HUES64 (cell line): ENCODE results near the gene IMPACT.

ENCODE experiments used
- H3K27ac ChIP-seq: 2 replicates; pipeline ENCODE4 v1.7.0; 2013; ENCODE audit warnings: low read depth, low read length, inconsistent platforms
- H3K27me3 ChIP-seq: 2 replicates; pipeline ENCODE4 v1.6.1; 2013; ENCODE audit warnings: mild to moderate bottlenecking, low read length; ENCODE audit not compliant: insufficient read depth
- H3K36me3 ChIP-seq: 2 replicates; pipeline ENCODE4 v1.6.1; 2013; ENCODE audit warnings: mild to moderate bottlenecking, low read length; ENCODE audit not compliant: insufficient read depth
- H3K4me1 ChIP-seq: 2 replicates; pipeline ENCODE4 v1.6.1; 2013; ENCODE audit warnings: mild to moderate bottlenecking, low read length, moderate library complexity; ENCODE audit not compliant: insufficient read depth
- H3K4me3 ChIP-seq: 2 replicates; pipeline ENCODE4 v1.5.1; 2013; ENCODE audit warnings: mild to moderate bottlenecking, low read length, moderate library complexity
- H3K9ac ChIP-seq: 2 replicates; pipeline ENCODE4 v1.6.1; 2013; ENCODE audit warnings: mild to moderate bottlenecking, low read depth, low read length
- H3K9me3 ChIP-seq: 2 replicates; pipeline ENCODE4 v1.6.1; 2013; ENCODE audit warnings: low read depth, low read length; ENCODE audit not compliant: insufficient read depth
- WGBS: fragments of 150-250, 120-280 bp; methylation state at CpG from one replicate; pipeline ENCODE4 v1.1.7; 2013; ENCODE audit warnings: missing lambda C conversion rate; 5-methylcytosine and 5-hydroxymethylcytosine counted together

IMPACT gene

GRCh38 chr18:24479371-24479770 is 52.9 kb downstream of the IMPACT start:
- H3K9ac ChIP-seq: no peak overlapping the region
- H3K4me3 ChIP-seq: no peak overlapping the region
- no peak overlapping the region for H3K27ac ChIP-seq
- WGBS: 85% methylated on average over 5 of the region's 7 CpGs
- H3K9me3 ChIP-seq: no peaks in the 10 kb centered on the region
- H3K27me3 ChIP-seq: no peaks in the 10 kb centered on the region
- H3K36me3 ChIP-seq: no peaks in the 10 kb centered on the region
- H3K4me1 ChIP-seq: no peaks in the 10 kb centered on the region

- Histone ChIP-seq H3K27me3 (no peaks in the 10 kb centered on the region), H3K4me1 (no peaks in the 10 kb centered on the region), H3K27ac (no peak overlapping the region), H3K36me3 (no peaks in the 10 kb centered on the region), H3K4me3 (no peak overlapping the region), H3K9ac (no peak overlapping the region), H3K9me3 (no peaks in the 10 kb centered on the region)
- WGBS: 93% methylated on average over 5 of the region's 5 CpGs
Observed at GRCh38 chr18:24482821-24483220, 56.4 kb downstream of the IMPACT start.

- Histone ChIP-seq H3K9ac (no peak overlapping the region), H3K27ac (no peak overlapping the region), H3K36me3 (no peaks in the 10 kb centered on the region), H3K4me3 (no peak overlapping the region), H3K9me3 (no peaks in the 10 kb centered on the region), H3K27me3 (no peaks in the 10 kb centered on the region), H3K4me1 (no peaks in the 10 kb centered on the region)
- 98% methylated on average over 2 of the region's 3 CpGs for WGBS
Observed at GRCh38 chr18:24485681-24486080, 59.2 kb downstream of the IMPACT start.

DNA sequence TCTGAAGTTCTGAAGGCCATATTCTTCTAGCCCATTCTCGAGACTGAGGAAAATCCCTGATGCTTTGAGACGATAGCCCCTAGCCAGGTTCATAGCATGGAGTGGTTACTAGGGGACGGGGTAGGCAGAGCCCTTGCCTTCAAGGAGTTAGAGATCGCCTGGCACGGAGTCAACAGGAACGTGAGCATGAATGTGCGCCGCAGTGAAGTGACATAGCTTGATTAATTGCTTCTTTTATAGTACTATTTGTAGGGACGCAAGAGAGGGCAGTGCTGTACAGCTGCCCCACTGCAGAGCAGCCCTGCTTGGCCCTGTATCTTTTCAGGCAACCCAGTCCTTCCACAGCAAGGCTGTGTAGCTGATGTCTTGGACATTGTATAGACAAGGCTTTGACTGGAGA is 60.2 kb downstream of the IMPACT start:
- Histone ChIP-seq H3K9me3 (no peaks in the 10 kb centered on the region), H3K4me1 (no peaks in the 10 kb centered on the region), H3K36me3 (no peaks in the 10 kb centered on the region), H3K4me3 (no peak overlapping the region), H3K27ac (no peak overlapping the region), H3K9ac (no peak overlapping the region), H3K27me3 (no peaks in the 10 kb centered on the region)
- WGBS: 91% methylated on average over 9 of the region's 9 CpGs

GRCh38 chr18:24488824-24489493 is 62.5 kb downstream of the IMPACT start:
- Histone ChIP-seq H3K9ac (no peak overlapping the region), H3K4me3 (no peak overlapping the region), H3K27me3 (no peaks in the 10 kb centered on the region), H3K4me1 (no peaks in the 10 kb centered on the region), H3K9me3 (no peaks in the 10 kb centered on the region), H3K36me3 (no peaks in the 10 kb centered on the region), H3K27ac (no peak overlapping the region)
- 56% methylated on average over 6 of the region's 7 CpGs for WGBS

GRCh38 chr18:24490539-24490938 is 64.1 kb downstream of the IMPACT start:
- 77% methylated on average over 4 of the region's 4 CpGs for WGBS
- H3K4me3 ChIP-seq: no peak overlapping the region

DNA sequence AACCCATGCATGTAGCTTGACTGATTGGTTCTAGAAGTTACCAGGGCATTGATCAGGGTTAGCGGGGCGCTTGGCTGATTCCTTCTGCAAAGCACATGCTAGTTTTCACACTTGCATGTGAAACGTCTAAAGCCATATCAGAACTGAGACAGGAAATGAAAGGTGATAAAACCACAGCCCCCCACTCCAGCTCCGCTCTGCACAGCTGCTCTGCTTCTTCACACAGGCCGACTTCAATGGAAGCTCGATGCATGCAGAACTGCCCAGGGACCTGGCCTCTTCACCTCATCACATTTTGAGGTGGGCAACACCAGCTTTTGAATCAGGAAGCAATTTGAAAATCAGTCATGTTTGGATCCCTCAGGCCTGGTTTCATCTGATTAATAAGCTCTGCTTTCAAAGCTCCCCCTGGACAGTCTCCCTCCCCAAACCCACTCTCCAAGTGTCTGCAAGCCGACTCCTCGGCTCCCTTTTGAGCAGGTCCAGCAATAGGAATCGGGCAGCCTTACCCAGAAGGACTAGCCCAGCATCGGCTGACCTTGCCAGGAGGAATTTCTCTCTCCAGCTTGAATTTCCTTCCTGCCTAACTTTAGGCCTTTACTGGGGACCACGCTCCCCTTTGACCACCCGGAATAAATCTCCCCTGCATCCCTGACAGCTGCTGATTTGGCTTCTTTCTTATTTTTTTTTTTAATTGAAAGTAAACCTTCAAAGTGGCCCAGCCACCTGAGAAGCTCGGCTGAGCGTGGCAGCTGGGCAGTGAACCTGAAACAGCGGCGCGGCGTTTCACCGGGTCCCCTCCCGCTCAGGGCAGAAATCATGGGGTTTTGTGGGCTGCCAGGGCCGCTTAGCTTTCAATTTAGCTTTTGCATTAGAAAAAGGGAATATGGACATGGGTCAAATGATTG is 65.7 kb downstream of the IMPACT start:
- 91% methylated on average over 21 of the region's 21 CpGs for WGBS
- Histone ChIP-seq H3K9ac (no peak overlapping the region), H3K36me3 (no peaks in the 10 kb centered on the region), H3K27me3 (no peaks in the 10 kb centered on the region), H3K4me1 (no peaks in the 10 kb centered on the region), H3K27ac (no peak overlapping the region), H3K9me3 (no peaks in the 10 kb centered on the region), H3K4me3 (no peak overlapping the region)

More at GRCh38 chr18:24490539-24490938, 64.1 kb downstream of the IMPACT start:
- Histone ChIP-seq H3K27ac (no peak overlapping the region), H3K36me3 (no peaks in the 10 kb centered on the region), H3K9me3 (no peaks in the 10 kb centered on the region), H3K4me1 (no peaks in the 10 kb centered on the region), H3K27me3 (no peaks in the 10 kb centered on the region), H3K9ac (no peak overlapping the region)

- Histone ChIP-seq H3K4me1 (no peaks in the 10 kb centered on the region), H3K9me3 (no peaks in the 10 kb centered on the region), H3K9ac (no peak overlapping the region), H3K27ac (no peak overlapping the region), H3K27me3 (no peaks in the 10 kb centered on the region), H3K36me3 (no peaks in the 10 kb centered on the region), H3K4me3 (no peak overlapping the region)
- WGBS: 93% methylated on average over 2 of the region's 2 CpGs
Observed at GRCh38 chr18:24494586-24494985, 68.1 kb downstream of the IMPACT start.

GRCh38 chr18:24497031-24497754 is 70.7 kb downstream of the IMPACT start:
- 93% methylated on average over 1 of the region's 1 CpG for WGBS

DNA sequence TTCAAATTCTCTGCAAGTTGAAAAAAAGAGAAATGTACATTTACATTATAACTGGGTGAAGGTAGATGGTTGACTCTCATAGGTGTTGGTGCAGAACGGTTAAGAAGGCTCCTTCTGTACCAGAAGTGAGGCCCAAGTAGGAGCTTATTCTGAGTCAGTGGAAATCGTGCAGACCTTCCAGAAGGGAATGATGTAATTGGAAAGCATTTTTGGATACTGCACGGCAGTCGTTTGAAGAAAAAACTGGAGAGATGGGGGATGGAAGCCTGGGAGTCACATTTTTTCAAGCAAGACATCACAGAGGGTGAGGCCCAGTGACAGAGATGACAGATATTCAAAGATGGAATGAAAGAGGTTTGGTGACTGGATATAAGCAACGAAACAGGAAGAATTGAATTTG is 73.3 kb downstream of the IMPACT start:
- 92% methylated on average over 5 of the region's 5 CpGs for WGBS
- Histone ChIP-seq H3K4me1 (no peaks in the 10 kb centered on the region), H3K9ac (no peak overlapping the region), H3K36me3 (no peaks in the 10 kb centered on the region), H3K27me3 (no peaks in the 10 kb centered on the region), H3K27ac (no peak overlapping the region), H3K4me3 (no peak overlapping the region), H3K9me3 (no peaks in the 10 kb centered on the region)

More at GRCh38 chr18:24497031-24497754, 70.7 kb downstream of the IMPACT start:
- Histone ChIP-seq H3K4me3 (no peak overlapping the region), H3K27me3 (no peaks in the 10 kb centered on the region), H3K4me1 (no peaks in the 10 kb centered on the region), H3K9ac (no peak overlapping the region), H3K36me3 (no peaks in the 10 kb centered on the region), H3K27ac (no peak overlapping the region), H3K9me3 (no peaks in the 10 kb centered on the region)

DNA sequence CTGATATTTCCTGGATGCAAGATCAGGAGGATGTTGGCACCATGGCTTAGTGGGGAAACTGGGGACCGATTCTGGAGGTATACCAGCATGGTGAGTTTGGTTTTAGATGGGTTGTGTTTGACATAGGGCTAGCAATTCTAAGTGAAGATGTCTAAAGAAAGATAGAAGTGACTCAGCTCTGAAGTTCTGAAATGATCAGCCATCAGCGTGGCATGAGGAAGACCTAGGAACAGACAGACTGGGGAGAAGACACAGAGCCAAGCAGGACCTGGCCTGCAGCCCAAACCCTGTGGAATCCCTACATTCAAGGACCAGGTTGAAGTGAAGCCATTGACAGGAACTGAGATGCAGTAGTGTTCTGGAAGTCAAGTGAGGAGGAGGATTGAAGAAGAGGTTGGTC is 73.7 kb downstream of the IMPACT start:
- H3K27me3 ChIP-seq: no peaks in the 10 kb centered on the region
- no peak overlapping the region for H3K9ac ChIP-seq
- no peak overlapping the region for H3K4me3 ChIP-seq
- H3K9me3 ChIP-seq: no peaks in the 10 kb centered on the region
- 91% methylated on average over 2 of the region's 2 CpGs for WGBS
- H3K4me1 ChIP-seq: no peaks in the 10 kb centered on the region
- no peaks in the 10 kb centered on the region for H3K36me3 ChIP-seq
- no peak overlapping the region for H3K27ac ChIP-seq
